ENCODE measurements around the gene RAB6B. TPM values are rescaled to one million over a fixed set of nuclear protein-coding genes. Genes with fewer than 3 reads are reported as not detected.

The RAB6B gene
- total and polyA plus RNA-seq, 2 donors (not counting 1 experiment from before 2014, with no cell fraction given), result 0.83 to 1.5 TPM

DNA sequence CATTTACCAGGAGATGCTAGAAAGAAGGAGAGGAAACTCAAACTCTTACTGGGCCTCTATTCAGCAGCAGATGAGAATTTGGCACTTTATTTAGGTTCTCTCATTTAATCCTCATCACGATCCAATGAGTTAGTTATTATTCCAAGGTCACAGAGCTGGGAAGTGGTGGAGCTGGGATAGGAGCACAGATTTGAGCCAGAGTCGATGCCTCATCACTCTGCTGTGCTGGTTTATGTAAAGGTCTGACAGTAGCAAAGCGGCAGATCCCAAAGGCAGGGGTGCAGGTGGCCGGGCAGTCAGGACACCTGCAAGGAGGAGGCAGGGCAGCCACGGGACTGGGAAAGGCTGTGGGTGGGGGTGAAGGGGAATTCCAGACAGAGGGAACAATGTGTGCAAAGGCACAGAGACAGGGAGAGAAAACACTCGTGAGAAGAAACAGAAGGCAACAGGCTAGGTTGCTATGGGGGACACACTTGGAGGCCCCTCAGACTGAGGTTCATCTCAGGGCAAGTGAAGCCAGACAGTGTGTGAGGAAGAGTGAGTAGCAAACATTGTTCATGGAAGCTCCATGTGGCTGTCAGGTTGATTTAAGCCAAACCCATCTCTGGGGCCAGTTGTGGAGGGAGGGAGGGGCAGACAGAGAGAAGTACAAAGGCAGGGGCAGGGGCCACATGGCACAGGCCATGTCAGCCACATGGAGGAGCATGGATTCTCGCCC lies 26.8 kb downstream of the RAB6B start:
- Histone ChIP-seq H3K27ac (ENCODE audit: insufficient read depth, low read length) (no peak overlapping the region), H3K4me3 (replicated peaks in 1 of 4; ENCODE audit: control extremely low read depth in 1 of 4, insufficient read depth in 1 of 4, low read depth in 3 of 4, low read length in 4 of 4) (no peak overlapping the region), H2AFZ (ENCODE audit: low read length) (no peak overlapping the region), H3K9me3 (ENCODE audit: control insufficient read depth, insufficient read depth, low read depth, low read length) (no peaks in the 10 kb centered on the region), H3K4me2 (ENCODE audit: extremely low read depth, insufficient read depth, low read length) (no peak overlapping the region), H3K4me1 (ENCODE audit: control insufficient read depth, extremely low read depth, insufficient read depth, low read length) (no peaks in the 10 kb centered on the region), H4K20me1 (ENCODE audit: control insufficient read depth, extremely low read depth, insufficient read depth, low read length) (no peaks in the 10 kb centered on the region), H3K79me2 (ENCODE audit: control insufficient read depth, insufficient read depth, low read length) (no peaks in the 10 kb centered on the region), H3K36me3 (ENCODE audit: control insufficient read depth, insufficient read depth, low read length) (no peaks in the 10 kb centered on the region), H3K27me3 (ENCODE audit: control insufficient read depth, insufficient read depth, low read length) (peaks cover 2% of the 10 kb centered on the region), H3K9ac (ENCODE audit: insufficient read depth, low read length) (no peak overlapping the region)
- TF ChIP-seq, protein P1, sequence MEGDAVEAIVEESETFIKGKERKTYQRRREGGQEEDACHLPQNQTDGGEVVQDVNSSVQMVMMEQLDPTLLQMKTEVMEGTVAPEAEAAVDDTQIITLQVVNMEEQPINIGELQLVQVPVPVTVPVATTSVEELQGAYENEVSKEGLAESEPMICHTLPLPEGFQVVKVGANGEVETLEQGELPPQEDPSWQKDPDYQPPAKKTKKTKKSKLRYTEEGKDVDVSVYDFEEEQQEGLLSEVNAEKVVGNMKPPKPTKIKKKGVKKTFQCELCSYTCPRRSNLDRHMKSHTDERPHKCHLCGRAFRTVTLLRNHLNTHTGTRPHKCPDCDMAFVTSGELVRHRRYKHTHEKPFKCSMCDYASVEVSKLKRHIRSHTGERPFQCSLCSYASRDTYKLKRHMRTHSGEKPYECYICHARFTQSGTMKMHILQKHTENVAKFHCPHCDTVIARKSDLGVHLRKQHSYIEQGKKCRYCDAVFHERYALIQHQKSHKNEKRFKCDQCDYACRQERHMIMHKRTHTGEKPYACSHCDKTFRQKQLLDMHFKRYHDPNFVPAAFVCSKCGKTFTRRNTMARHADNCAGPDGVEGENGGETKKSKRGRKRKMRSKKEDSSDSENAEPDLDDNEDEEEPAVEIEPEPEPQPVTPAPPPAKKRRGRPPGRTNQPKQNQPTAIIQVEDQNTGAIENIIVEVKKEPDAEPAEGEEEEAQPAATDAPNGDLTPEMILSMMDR (conservative IDR thresholded peaks at IDR 0.05 in 1 of 2, IDR thresholded peaks at IDR 0.05 in 1 of 2; ENCODE audit: low read depth in 1 of 2, low read length in 2 of 2), result no peak
- no peak for TF ChIP-seq EZH2 (IDR thresholded peaks at IDR 0.05; ENCODE audit: low read length, missing control alignments)
- DNase-seq (ENCODE audit: low read depth in 2 of 2), result no peak

GRCh38 chr3:133868186-133868585 lies 27.5 kb downstream of the RAB6B start:
- Histone ChIP-seq H3K9me3 (ENCODE audit: control insufficient read depth, insufficient read depth, low read depth, low read length) (no peaks in the 10 kb centered on the region), H3K27ac (ENCODE audit: insufficient read depth, low read length) (no peak overlapping the region), H3K36me3 (ENCODE audit: control insufficient read depth, insufficient read depth, low read length) (no peaks in the 10 kb centered on the region), H4K20me1 (ENCODE audit: control insufficient read depth, extremely low read depth, insufficient read depth, low read length) (no peaks in the 10 kb centered on the region), H3K79me2 (ENCODE audit: control insufficient read depth, insufficient read depth, low read length) (no peaks in the 10 kb centered on the region), H3K4me3 (replicated peaks in 1 of 4; ENCODE audit: control extremely low read depth in 1 of 4, insufficient read depth in 1 of 4, low read depth in 3 of 4, low read length in 4 of 4) (no peak overlapping the region), H3K27me3 (ENCODE audit: control insufficient read depth, insufficient read depth, low read length) (peaks cover 2% of the 10 kb centered on the region), H3K9ac (ENCODE audit: insufficient read depth, low read length) (no peak overlapping the region), H3K4me2 (ENCODE audit: extremely low read depth, insufficient read depth, low read length) (no peak overlapping the region), H3K4me1 (ENCODE audit: control insufficient read depth, extremely low read depth, insufficient read depth, low read length) (no peaks in the 10 kb centered on the region), H2AFZ (ENCODE audit: low read length) (no peak overlapping the region)
- DNase-seq (ENCODE audit: low read depth in 2 of 2), result no peak
- TF ChIP-seq EZH2 (IDR thresholded peaks at IDR 0.05; ENCODE audit: low read length, missing control alignments), result no peak
- TF ChIP-seq, protein P1 (conservative IDR thresholded peaks at IDR 0.05 in 1 of 2, IDR thresholded peaks at IDR 0.05 in 1 of 2; ENCODE audit: low read depth in 1 of 2, low read length in 2 of 2), result no peak

DNA sequence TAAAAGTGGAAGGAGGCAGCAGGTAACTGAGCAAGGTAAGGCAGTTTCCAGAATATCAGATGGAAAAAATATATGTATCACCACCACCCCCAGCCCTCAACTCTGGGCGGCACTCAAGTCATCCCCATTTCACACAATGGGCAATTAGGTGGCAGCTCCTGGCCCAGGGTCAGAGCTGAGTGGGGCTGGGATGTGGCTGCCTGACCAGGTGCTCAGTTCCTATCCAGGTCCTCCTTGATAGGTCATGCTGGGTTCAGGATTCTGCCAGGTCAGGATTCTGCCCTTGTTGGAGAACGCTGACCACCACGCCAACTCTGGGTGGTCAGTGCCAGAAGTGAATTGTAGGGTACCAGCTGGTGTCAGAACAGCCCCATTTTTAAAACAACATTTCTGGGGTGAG lies 29.5 kb downstream of the RAB6B start:
- no peak overlapping the region for H3K9ac ChIP-seq (ENCODE audit: insufficient read depth, low read length)
- no peaks in the 10 kb centered on the region for H3K9me3 ChIP-seq (ENCODE audit: control insufficient read depth, insufficient read depth, low read depth, low read length)
- no peak for DNase-seq (ENCODE audit: low read depth in 2 of 2)
- H3K4me3 ChIP-seq (replicated peaks in 1 of 4; ENCODE audit: control extremely low read depth in 1 of 4, insufficient read depth in 1 of 4, low read depth in 3 of 4, low read length in 4 of 4), result no peak overlapping the region
- H3K79me2 ChIP-seq (ENCODE audit: control insufficient read depth, insufficient read depth, low read length), result no peaks in the 10 kb centered on the region
- H3K27ac ChIP-seq (ENCODE audit: insufficient read depth, low read length), result no peak overlapping the region
- H3K36me3 ChIP-seq (ENCODE audit: control insufficient read depth, insufficient read depth, low read length), result no peaks in the 10 kb centered on the region
- TF ChIP-seq EZH2 (IDR thresholded peaks at IDR 0.05; ENCODE audit: low read length, missing control alignments), result no peak
- TF ChIP-seq, protein P1 (conservative IDR thresholded peaks at IDR 0.05 in 1 of 2, IDR thresholded peaks at IDR 0.05 in 1 of 2; ENCODE audit: low read depth in 1 of 2, low read length in 2 of 2), result no peak
- no peaks in the 10 kb centered on the region for H4K20me1 ChIP-seq (ENCODE audit: control insufficient read depth, extremely low read depth, insufficient read depth, low read length)
- no peak overlapping the region for H3K4me2 ChIP-seq (ENCODE audit: extremely low read depth, insufficient read depth, low read length)
- H3K27me3 ChIP-seq (ENCODE audit: control insufficient read depth, insufficient read depth, low read length), result peaks cover 4% of the 10 kb centered on the region
- no peak overlapping the region for H2AFZ ChIP-seq (ENCODE audit: low read length)
- no peaks in the 10 kb centered on the region for H3K4me1 ChIP-seq (ENCODE audit: control insufficient read depth, extremely low read depth, insufficient read depth, low read length)
